B cell (primary cell): ENCODE results near the gene WNK1. TPM values are rescaled to one million over a fixed set of nuclear protein-coding genes. Genes with fewer than 3 reads are reported as not detected.

Experiments
- ATAC-seq: fragments of 200-7000 bp; cut with Tn5 transposase; one replicate; pipeline ENCODE4 v1.10.0; 2021; ENCODE audit warnings: low read depth, mild to moderate bottlenecking, moderate number of reproducible peaks, moderate library complexity
- CTCF ChIA-PET: fragments of 350-600 bp; sonication (Branson Sonifier 250); formaldehyde crosslinking; loops from one replicate; lab custom pipeline; 2021; ENCODE audit warnings: antibody characterized with exemption, inconsistent platforms; lab: Charles Lee
- POLR2A ChIA-PET: fragments of 350-600 bp; sonication (Branson Sonifier 250); formaldehyde crosslinking; loops from one replicate; lab custom pipeline; 2021; ENCODE audit warnings: antibody characterized with exemption; lab: Charles Lee
- DNase-seq: peaks from one replicate; pipeline ENCODE4 v3.0.0; 2013
- H2AFZ ChIP-seq: 2 replicates; pipeline ENCODE4 v1.6.1; 2012; ENCODE audit warnings: mild to moderate bottlenecking, low read depth, low read length; ENCODE audit not compliant: insufficient read depth, poor library complexity, severe bottlenecking
- H3K27ac ChIP-seq, 2 donors: 1 replicate in 1 of 2; 2 replicates in 1 of 2; pipeline ENCODE4 v1.5.1; 2012 to 2013; ENCODE audit warnings: low read length in 2 of 2, mild to moderate bottlenecking in 2 of 2, moderate library complexity in 1 of 2
- H3K27me3 ChIP-seq, 4 experiments: fragments of 200-600 bp in 1 of 4; sonication (generic) in 1 of 4; replicated peaks in 1 of 4; 1 replicate in 2 of 4; 2 replicates in 2 of 4; pipeline versions ENCODE4 v1.6.1 to v1.7.0; 2013 to 2016; ENCODE audit warnings: low read length in 3 of 4, mild to moderate bottlenecking in 2 of 4, mixed read lengths in 1 of 4, moderate library complexity in 1 of 4; ENCODE audit not compliant: insufficient read depth in 4 of 4, control insufficient read depth in 3 of 4; ENCODE audit errors: control extremely low read depth in 1 of 4
- H3K36me3 ChIP-seq, 2 experiments: replicated peaks in 1 of 2; 1 replicate in 1 of 2; 2 replicates in 1 of 2; pipeline versions ENCODE4 v1.6.1 to v1.7.1; 2013; ENCODE audit warnings: low read length in 1 of 2; ENCODE audit not compliant: insufficient read depth in 2 of 2, control insufficient read depth in 1 of 2; ENCODE audit errors: control extremely low read depth in 1 of 2, extremely low read depth in 1 of 2
- H3K4me1 ChIP-seq, 2 donors: fragments of 200-600 bp in 1 of 2; sonication (generic) in 1 of 2; 1 replicate in 1 of 2; 2 replicates in 1 of 2; pipeline versions ENCODE4 v1.5.1 to v1.6.1; 2013 to 2017; ENCODE audit warnings: low read length in 2 of 2; ENCODE audit not compliant: control insufficient read depth in 2 of 2, insufficient read depth in 2 of 2
- H3K4me2 ChIP-seq: replicated peaks from 2 replicates; pipeline ENCODE3; 2012; ENCODE audit warnings: mild to moderate bottlenecking, low read depth, low read length; ENCODE audit not compliant: poor library complexity, severe bottlenecking
- H3K4me3 ChIP-seq, 5 experiments: fragments of 200-600 bp in 1 of 5; sonication (generic) in 1 of 5; 1 replicate in 3 of 5; 2 replicates in 2 of 5; pipeline versions ENCODE4 v1.5.1 to v1.7.0; 2011 to 2016; ENCODE audit warnings: low read length in 4 of 5, mild to moderate bottlenecking in 4 of 5, low read depth in 2 of 5, control low read depth in 1 of 5, moderate library complexity in 1 of 5; ENCODE audit not compliant: insufficient read depth in 1 of 5; ENCODE audit errors: control extremely low read depth in 1 of 5, extremely low read depth in 1 of 5
- H3K79me2 ChIP-seq: fragments of 200-600 bp; sonication (generic); one replicate; pipeline ENCODE4 v1.6.0; 2016; ENCODE audit warnings: low read length; ENCODE audit not compliant: control insufficient read depth, insufficient read depth
- H3K9ac ChIP-seq: fragments of 200-600 bp; sonication (generic); 2 replicates; pipeline ENCODE4 v1.6.1; 2017; ENCODE audit warnings: mild to moderate bottlenecking, low read length, moderate library complexity
- H3K9me3 ChIP-seq, 3 donors: one replicate each; pipeline versions ENCODE4 v1.6.1 to v1.7.1; 2013; ENCODE audit warnings: low read length in 2 of 3; ENCODE audit not compliant: control insufficient read depth in 2 of 3, insufficient read depth in 1 of 3; ENCODE audit errors: control extremely low read depth in 1 of 3
- H4K20me1 ChIP-seq: 2 replicates; pipeline ENCODE4 v1.6.0; 2012; ENCODE audit warnings: mild to moderate bottlenecking, low read length; ENCODE audit not compliant: insufficient read depth, control insufficient read depth, poor library complexity, severe bottlenecking
- H3K27ac Mint-ChIP-seq: one replicate; pipeline ENCODE4 v1.8.0; 2021; ENCODE audit warnings: mixed read lengths
- H3K27me3 Mint-ChIP-seq: one replicate; pipeline ENCODE4 v1.8.0; 2021; ENCODE audit warnings: mixed read lengths
- H3K4me1 Mint-ChIP-seq: one replicate; pipeline ENCODE4 v1.8.0; 2021; ENCODE audit warnings: mixed read lengths
- H3K4me3 Mint-ChIP-seq: one replicate; pipeline ENCODE4 v1.8.0; 2021; ENCODE audit warnings: mixed read lengths
- H3K9me3 Mint-ChIP-seq: one replicate; pipeline ENCODE4 v1.8.0; 2022; ENCODE audit warnings: mixed read lengths; ENCODE audit not compliant: insufficient read depth
- CTCF ChIP-seq: fragments of 200-600 bp; IDR thresholded peaks from one replicate; pipeline ENCODE4 v1.8.0; 2022; ENCODE audit warnings: antibody characterized with exemption, mild to moderate bottlenecking
- EZH2 ChIP-seq: IDR thresholded peaks from 2 replicates; pipeline ENCODE4 v1.6.1; 2012; ENCODE audit warnings: borderline replicate concordance, low read depth, mild to moderate bottlenecking, moderate library complexity, low read length; ENCODE audit not compliant: insufficient read depth, poor library complexity, severe bottlenecking
- WGBS: methylation state at CpG from one replicate; pipeline ENCODE4 v1.1.5; 2013; ENCODE audit warnings: missing lambda C conversion rate; ENCODE audit not compliant: insufficient coverage; 5-methylcytosine and 5-hydroxymethylcytosine counted together
- intact Hi-C: fragments of 100-400 bp; cut with micrococcal nuclease; formaldehyde crosslinking; loops from one replicate; pipeline ENCODE4 v1.10.0; 2022
- polyA plus RNA-seq: library from polyadenylated mRNA; depleted of rRNA; stranded (reverse); fragments of >200 nt; gene quantifications from 2 replicates; pipeline ENCODE4 v1.2.3, GENCODE V29; 2012
- total RNA-seq, 2 donors: library from RNA; stranded (reverse); fragments of 120-200 nt in 1 of 2; gene quantifications; 1 replicate in 1 of 2; 2 replicates in 1 of 2; pipeline versions ENCODE4 v1.2.3 to v1.2.4, GENCODE V29; 2013 to 2022

WNK1 gene
- total and polyA plus RNA-seq, 2 donors (not counting 1 experiment from before 2014, with no cell fraction given): 43.9 to 188 TPM

DNA sequence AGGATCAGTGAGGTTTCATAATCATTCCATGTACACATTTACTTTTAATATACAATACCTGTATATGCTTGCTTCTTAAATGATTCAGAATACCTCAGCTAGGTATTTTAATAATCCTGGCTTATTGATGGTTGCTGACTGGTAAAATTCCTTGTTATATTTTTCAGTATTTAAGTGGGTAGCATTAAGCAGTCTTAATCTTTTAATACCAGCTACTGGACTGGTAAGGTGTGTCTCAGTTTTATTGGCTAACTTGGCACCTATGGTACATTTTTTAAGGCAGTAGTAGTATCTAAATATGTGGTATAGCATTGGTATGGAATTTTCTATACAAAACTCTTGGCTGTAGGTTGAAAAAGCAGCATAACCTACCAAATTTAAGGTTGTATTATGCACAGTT, 100.5 kb downstream of the WNK1 start:
- no peak overlapping the region for H3K4me3 Mint-ChIP-seq
- Histone ChIP-seq H3K4me3 (no peak overlapping the region), H3K9me3 (no peaks in the 10 kb centered on the region), H4K20me1 (peaks cover 5% of the 10 kb centered on the region), H3K36me3 (peaks cover 4 to 8% of the 10 kb centered on the region in 2 experiments), H3K4me1 (no peaks in the 10 kb centered on the region), H2AFZ (no peak overlapping the region), H3K27me3 (no peaks in the 10 kb centered on the region), H3K27ac (no peak overlapping the region), H3K9ac (no peak overlapping the region), H3K4me2 (no peak overlapping the region), H3K79me2 (peaks cover 37% of the 10 kb centered on the region)
- no peak overlapping the region for H3K27ac Mint-ChIP-seq
- TF ChIP-seq CTCF: no peak
- TF ChIP-seq EZH2: no peak
- ChIA-PET CTCF (no interaction called here), POLR2A (no interaction called here)
- H3K9me3 Mint-ChIP-seq: no peaks in the 10 kb centered on the region
- H3K4me1 Mint-ChIP-seq: peaks cover 24% of the 10 kb centered on the region
- no peaks in the 10 kb centered on the region for H3K27me3 Mint-ChIP-seq
- DNase-seq (no peak), ATAC-seq (no peak)
- intact Hi-C loops: no loop called here

GRCh38 chr12:857611-858010, 105.2 kb downstream of the WNK1 start:
- Mint-ChIP-seq H3K4me1 (no peaks in the 10 kb centered on the region), H3K4me3 (no peak overlapping the region), H3K27ac (no peak overlapping the region), H3K9me3 (no peaks in the 10 kb centered on the region), H3K27me3 (no peaks in the 10 kb centered on the region)
- intact Hi-C loops: no loop called here
- Histone ChIP-seq H2AFZ (no peak overlapping the region), H3K9me3 (no peaks in the 10 kb centered on the region), H3K4me2 (no peak overlapping the region), H3K4me3 (no peak overlapping the region), H3K9ac (no peak overlapping the region), H3K27ac (no peak overlapping the region), H4K20me1 (no peaks in the 10 kb centered on the region), H3K79me2 (peaks cover 20% of the 10 kb centered on the region), H3K4me1 (no peaks in the 10 kb centered on the region), H3K27me3 (no peaks in the 10 kb centered on the region), H3K36me3 (peaks cover 17 to 43% of the 10 kb centered on the region in 2 experiments)
- WGBS: 98% methylated on average over 4 of the region's 5 CpGs
- no peak for TF ChIP-seq CTCF
- no peak for TF ChIP-seq EZH2
- ChIA-PET POLR2A (no interaction called here), CTCF (interaction anchor here (0.7 to 0.9 kb wide), 2 partner anchors 235 to 527 kb away, joined by 3 to 4 read pairs; no protein-coding TSS in a partner anchor)
- DNase-seq: no peak
- ATAC-seq: no peak
